WTC11 (cell line): ENCODE measurements around the gene OR2C3. TPM values are rescaled to one million over a fixed set of nuclear protein-coding genes. Genes with fewer than 3 reads are reported as not detected.

Experiments used
- ATAC-seq: fragments of 200-7000 bp; cut with Tn5 transposase; 2 replicates; pipeline ENCODE4 v1.10.0; 2021; ENCODE audit warnings: mild to moderate bottlenecking, moderate library complexity
- CTCF ChIA-PET: fragments of 300-600 bp; sonication (Branson Sonifier 250); formaldehyde crosslinking; loops from one replicate; lab custom pipeline; 2021; ENCODE audit warnings: antibody characterized with exemption; lab: Charles Lee
- POLR2A ChIA-PET: fragments of 350-600 bp; sonication (Branson Sonifier 250); formaldehyde crosslinking; loops from one replicate; lab custom pipeline; 2021; ENCODE audit warnings: antibody characterized with exemption; lab: Charles Lee
- DNase-seq: peaks from one replicate; pipeline ENCODE4 v3.0.0; 2021; ENCODE audit warnings: low spot score
- H3K27ac Mint-ChIP-seq: 2 replicates; pipeline ENCODE4 v1.8.0; 2021; ENCODE audit warnings: mixed read lengths
- H3K27me3 Mint-ChIP-seq: 2 replicates; pipeline ENCODE4 v1.8.0; 2021; ENCODE audit warnings: low read depth, mild to moderate bottlenecking, moderate library complexity, mixed read lengths
- H3K36me3 Mint-ChIP-seq: 2 replicates; pipeline ENCODE4 v1.8.0; 2021; ENCODE audit warnings: mixed read lengths
- H3K4me1 Mint-ChIP-seq: 2 replicates; pipeline ENCODE4 v1.8.0; 2022; ENCODE audit warnings: mixed read lengths
- H3K4me3 Mint-ChIP-seq: 2 replicates; pipeline ENCODE4 v1.8.0; 2021; ENCODE audit warnings: mild to moderate bottlenecking, moderate library complexity, mixed read lengths
- H3K9me3 Mint-ChIP-seq: 2 replicates; pipeline ENCODE4 v1.8.0; 2021; ENCODE audit warnings: mixed read lengths
- ATF2 ChIP-seq: sonication (generic); formaldehyde crosslinking; IDR thresholded peaks from 2 replicates; pipeline ENCODE4 v1.8.1; 2022; ENCODE audit warnings: low read depth, missing genetic modification reagents, borderline replicate concordance
- ATF3 ChIP-seq: sonication (generic); formaldehyde crosslinking; conservative IDR thresholded peaks from 2 replicates; pipeline ENCODE4 v1.8.1; 2022; ENCODE audit warnings: mild to moderate bottlenecking, missing genetic modification reagents
- CDX4 ChIP-seq: fragments of 250-450 bp; sonication (Bioruptor Pico); IDR thresholded peaks from 2 replicates; pipeline ENCODE4 v1.9.0; 2021; ENCODE audit warnings: moderate library complexity, mild to moderate bottlenecking, inconsistent platforms, borderline replicate concordance
- CREM ChIP-seq: sonication (generic); formaldehyde crosslinking; IDR thresholded peaks from 2 replicates; pipeline ENCODE4 v1.8.1; 2022; ENCODE audit warnings: mild to moderate bottlenecking, missing genetic modification reagents, moderate library complexity
- ELF4 ChIP-seq: sonication (generic); formaldehyde crosslinking; IDR thresholded peaks from 2 replicates; pipeline ENCODE4 v1.8.1; 2022; ENCODE audit warnings: low read depth, mild to moderate bottlenecking, moderate library complexity, missing genetic modification reagents
- ERG ChIP-seq: fragments of 250-450 bp; sonication (Bioruptor Pico); IDR thresholded peaks from 2 replicates; pipeline ENCODE4 v1.8.0; 2021; ENCODE audit warnings: mild to moderate bottlenecking
- ESRRA ChIP-seq: sonication (generic); formaldehyde crosslinking; IDR thresholded peaks from 2 replicates; pipeline ENCODE4 v1.8.1; 2022; ENCODE audit warnings: mild to moderate bottlenecking, missing genetic modification reagents, borderline replicate concordance
- GABPB1 ChIP-seq: sonication (generic); formaldehyde crosslinking; IDR thresholded peaks from 2 replicates; pipeline ENCODE4 v1.8.1; 2023; ENCODE audit warnings: mild to moderate bottlenecking, missing genetic modification reagents
- JUN ChIP-seq: sonication (generic); formaldehyde crosslinking; IDR thresholded peaks from 2 replicates; pipeline ENCODE4 v1.8.0; 2023; ENCODE audit warnings: mild to moderate bottlenecking, missing genetic modification reagents
- NR1H2 ChIP-seq: sonication (generic); formaldehyde crosslinking; IDR thresholded peaks from 2 replicates; pipeline ENCODE4 v1.9.0; 2021; ENCODE audit warnings: mild to moderate bottlenecking, moderate library complexity, missing genetic modification reagents
- OVOL2 ChIP-seq: fragments of 250-450 bp; sonication (Bioruptor Pico); IDR thresholded peaks from 2 replicates; pipeline ENCODE4 v1.9.0; 2021; ENCODE audit warnings: mild to moderate bottlenecking, borderline replicate concordance
- PRDM15 ChIP-seq: sonication (generic); formaldehyde crosslinking; IDR thresholded peaks from 2 replicates; pipeline ENCODE4 v1.8.0; 2022; ENCODE audit warnings: missing genetic modification reagents
- PRRX2 ChIP-seq: fragments of 250-450 bp; sonication (Bioruptor Pico); IDR thresholded peaks from 2 replicates; pipeline ENCODE4 v1.8.0; 2021; ENCODE audit warnings: mild to moderate bottlenecking
- RORB ChIP-seq: fragments of 250-450 bp; sonication (Bioruptor Pico); IDR thresholded peaks from 2 replicates; pipeline ENCODE4 v1.9.0; 2021; ENCODE audit warnings: mild to moderate bottlenecking
- SMAD4 ChIP-seq: sonication (generic); formaldehyde crosslinking; IDR thresholded peaks from 2 replicates; pipeline ENCODE4 v1.8.0; 2022; ENCODE audit warnings: mild to moderate bottlenecking, missing genetic modification reagents
- ZNF121 ChIP-seq: sonication (generic); formaldehyde crosslinking; IDR thresholded peaks from 2 replicates; pipeline ENCODE4 v1.8.0; 2023; ENCODE audit warnings: missing genetic modification reagents
- ZNF281 ChIP-seq: sonication (generic); formaldehyde crosslinking; IDR thresholded peaks from 2 replicates; pipeline ENCODE4 v1.8.0; 2023; ENCODE audit warnings: mild to moderate bottlenecking, missing genetic modification reagents
- ZNF416 ChIP-seq: fragments of 250-450 bp; sonication (Bioruptor Pico); IDR thresholded peaks from 2 replicates; pipeline ENCODE4 v1.9.0; 2021; ENCODE audit warnings: mild to moderate bottlenecking, inconsistent platforms
- total RNA-seq: library from RNA; stranded (reverse); gene quantifications from 3 replicates; pipeline ENCODE4 v1.2.3, GENCODE V29; 2021

The OR2C3 gene
- total RNA-seq, 1 experiment from 2014 or later = not detected

GRCh38 chr1:247506831-247507230 is 29.4 kb downstream of the OR2C3 start (continued):
- TF ChIP-seq JUN = no peak
- TF ChIP-seq ZNF121 = no peak
- no peak for TF ChIP-seq PRRX2
- no peak for TF ChIP-seq NR1H2 (CRISPR knock-in tag)
- TF ChIP-seq ESRRA (CRISPR knock-in tag) = no peak
- TF ChIP-seq CDX4 (CRISPR knock-in tag) = no peak
- no peak for TF ChIP-seq ERG (CRISPR knock-in tag)
- TF ChIP-seq CREM (CRISPR knock-in tag) = no peak
- no peak for TF ChIP-seq ZNF281 (CRISPR knock-in tag)
- no peak for TF ChIP-seq ATF3 (CRISPR knock-in tag)
- TF ChIP-seq GABPB1 (CRISPR knock-in tag) = no peak
- TF ChIP-seq OVOL2 (CRISPR knock-in tag) = no peak

- Mint-ChIP-seq H3K27ac (no peak overlapping the region), H3K27me3 (no peaks in the 10 kb centered on the region), H3K4me1 (0 out of 2 replicates have a peak, but pooled peaks cover 4% of the 10 kb centered on the region)
- TF ChIP-seq SMAD4 (CRISPR knock-in tag) = no peak
- no peak for TF ChIP-seq ZNF416
- no peak for TF ChIP-seq ATF2 (CRISPR knock-in tag)
- TF ChIP-seq, all 79 proteins: peak for 0
- H3K9me3 Mint-ChIP-seq = no peaks in the 10 kb centered on the region
- DNase-seq (no peak), ATAC-seq (no peak)
- POLR2A ChIA-PET = no interaction called here
- H3K36me3 Mint-ChIP-seq = no peaks in the 10 kb centered on the region
- no peak overlapping the region for H3K4me3 Mint-ChIP-seq
- CTCF ChIA-PET = no interaction called here
Measured at GRCh38 chr1:247500865-247501264, 35.4 kb downstream of the OR2C3 start.

GRCh38 chr1:247496581-247497285 is 39.5 kb downstream of the OR2C3 start:
- no peaks in the 10 kb centered on the region for H3K36me3 Mint-ChIP-seq
- CTCF ChIA-PET = interaction anchor here (0.6 to 1.1 kb wide), 2 partner anchors 35 to 237 kb away, joined by 4 to 7 read pairs; no protein-coding TSS in a partner anchor
- no peaks in the 10 kb centered on the region for H3K27me3 Mint-ChIP-seq
- POLR2A ChIA-PET = no interaction called here
- peaks cover 16% of the 10 kb centered on the region for H3K4me1 Mint-ChIP-seq
- no peak overlapping the region for H3K27ac Mint-ChIP-seq
- DNase-seq (no peak), ATAC-seq (no peak)
- peaks cover 1% of the 10 kb centered on the region; the same call in 1 of the 2 replicates for H3K9me3 Mint-ChIP-seq
- no peak overlapping the region for H3K4me3 Mint-ChIP-seq
- no peak for TF ChIP-seq ELF4 (CRISPR knock-in tag)
- no peak for TF ChIP-seq RORB
- no peak for TF ChIP-seq PRDM15 (CRISPR knock-in tag)
- TF ChIP-seq, all 79 proteins: peak for 0
